Thyroid gland (tissue), 4 donors: Measurements from ENCODE around the gene CHCHD6. TPM values are rescaled to one million over a fixed set of nuclear protein-coding genes. Genes with fewer than 3 reads are reported as not detected.

Experiments
- DNase-seq, 2 donors: peaks; one replicate each; pipeline ENCODE4 v3.0.0-alpha.2; 2019
- H3K27ac ChIP-seq, 3 donors: fragments of 200-600 bp; sonication (generic); 1 replicate in 2 of 3; 2 replicates in 1 of 3; pipeline ENCODE4 v1.5.1; 2016 to 2019; ENCODE audit warnings: mild to moderate bottlenecking in 1 of 3, moderate library complexity in 1 of 3
- H3K27me3 ChIP-seq: fragments of 200-600 bp; sonication (generic); one replicate; pipeline ENCODE4 v1.5.1; 2019
- H3K36me3 ChIP-seq, 2 donors: fragments of 200-600 bp; sonication (generic); one replicate each; pipeline ENCODE4 v1.5.1; 2016 to 2019
- H3K4me1 ChIP-seq, 2 donors: fragments of 200-600 bp; sonication (generic); one replicate each; pipeline ENCODE4 v1.5.1; 2017 to 2019
- H3K4me3 ChIP-seq, 3 donors: fragments of 200-600 bp; sonication (generic); replicated peaks in 1 of 3; 1 replicate in 2 of 3; 2 replicates in 1 of 3; pipeline ENCODE4 v1.5.1; 2016; ENCODE audit warnings: mild to moderate bottlenecking in 1 of 3
- H3K9me3 ChIP-seq: fragments of 200-600 bp; sonication (generic); one replicate; pipeline ENCODE4 v1.5.1; 2017
- CTCF ChIP-seq, 6 experiments: fragments of 200-600 bp in 3 of 6; fragments of 450-650 bp in 3 of 6; sonication (generic) in 3 of 6; IDR thresholded peaks; one replicate each; pipeline ENCODE4 v1.5.1; 2016 to 2019; ENCODE audit warnings: antibody characterized with exemption in 6 of 6, mild to moderate bottlenecking in 2 of 6, inconsistent platforms in 1 of 6, moderate library complexity in 1 of 6
- POLR2A ChIP-seq, 2 donors: fragments of 450-650 bp; IDR thresholded peaks; one replicate each; pipeline ENCODE4 v1.6.1; 2017; ENCODE audit warnings: antibody characterized with exemption in 2 of 2, mild to moderate bottlenecking in 2 of 2, moderate library complexity in 1 of 2
- WGBS, 2 donors: methylation state at CpG; one replicate each; pipeline ENCODE4 v1.1.5; 2017; 5-methylcytosine and 5-hydroxymethylcytosine counted together
- intact Hi-C: fragments of 100-400 bp; cut with DNase I; formaldehyde crosslinking; loops from one replicate; pipeline ENCODE4 v1.15.1; 2023
- total RNA-seq, 4 donors: library from RNA; depleted of rRNA; stranded (reverse); fragments of >200 nt; gene quantifications; one replicate each; pipeline ENCODE4 v1.2.3, GENCODE V29; 2016

The CHCHD6 gene
- total RNA-seq, 4 donors from 2014 or later = 22.9 to 27.8 (median 24.4) TPM

DNA sequence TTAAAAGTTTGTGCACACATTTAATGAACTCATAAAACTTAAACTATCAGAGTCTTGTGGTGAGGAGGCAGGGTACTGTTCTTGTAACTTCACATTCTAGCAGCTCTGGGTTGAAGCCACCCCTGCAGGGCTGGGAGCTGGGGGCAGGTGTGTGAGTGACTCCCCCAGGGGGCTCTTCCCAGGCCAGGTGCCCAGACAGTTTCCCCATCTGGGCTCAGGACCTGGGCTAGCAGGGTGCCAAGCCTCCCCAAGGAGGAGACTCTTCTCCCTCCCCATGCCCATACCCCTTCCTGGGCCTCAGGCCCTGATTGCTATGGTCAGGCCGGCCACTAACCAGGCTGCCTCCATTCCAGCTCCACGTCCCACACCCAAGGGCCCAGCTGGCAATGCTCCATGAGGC, 22.0 kb upstream of the CHCHD6 start:
- H3K36me3 ChIP-seq = no peaks in the 10 kb centered on the region
- peaks cover 10 to 13% of the 10 kb centered on the region in 2 donors for H3K4me1 ChIP-seq

DNA sequence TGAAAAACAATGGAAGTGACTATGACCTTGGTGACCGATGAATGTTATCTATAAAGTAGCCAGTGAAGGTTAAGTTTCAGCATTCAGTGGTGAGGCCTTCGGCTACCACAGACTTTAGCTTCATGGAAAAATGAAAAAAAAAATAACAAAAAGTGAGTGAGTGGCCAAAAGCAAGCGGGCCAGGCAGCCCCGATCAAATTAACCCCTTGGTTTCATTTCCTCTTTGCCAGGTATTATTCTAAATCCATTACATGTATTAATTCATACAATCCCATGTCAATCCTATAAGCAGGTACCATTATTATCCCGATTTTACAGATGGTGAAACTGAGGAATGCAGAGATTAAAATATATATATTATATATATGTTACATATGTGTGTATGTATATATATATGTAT, 21.0 kb upstream of the CHCHD6 start:
- whole genome bisulfite sequencing, 2 donors = 84 to 86% methylated on average over 5 of the region's 5 CpGs
- no peak overlapping the region for H3K27ac ChIP-seq
- H3K4me1 ChIP-seq = peaks cover 10 to 13% of the 10 kb centered on the region in 2 donors
- H3K36me3 ChIP-seq = no peaks in the 10 kb centered on the region
- H3K4me3 ChIP-seq = no peak overlapping the region
- H3K9me3 ChIP-seq = no peaks in the 10 kb centered on the region
- no peak for TF ChIP-seq CTCF (IDR thresholded peaks at IDR 0.05)
- TF ChIP-seq POLR2A (IDR thresholded peaks at IDR 0.05) = no peak
- intact Hi-C loops = loop anchor here (5.0 to 10.0 kb wide), 2 partner anchors 64 to 862 kb away; no protein-coding TSS in a partner anchor
- H3K27me3 ChIP-seq = no peaks in the 10 kb centered on the region
- no peak for DNase-seq

More for the DNA sequence above, 22.0 kb upstream of the CHCHD6 start:
- Histone ChIP-seq H3K9me3 (no peaks in the 10 kb centered on the region), H3K4me3 (no peak overlapping the region), H3K27me3 (no peaks in the 10 kb centered on the region), H3K27ac (no peak overlapping the region)
- intact Hi-C loops = loop anchor here (5.0 to 10.0 kb wide), 2 partner anchors 65 to 863 kb away; no protein-coding TSS in a partner anchor
- no peak for TF ChIP-seq POLR2A (IDR thresholded peaks at IDR 0.05)
- TF ChIP-seq CTCF (IDR thresholded peaks at IDR 0.05) = no peak
- DNase-seq = no peak
- 83 to 88% methylated on average over 2 of the region's 2 CpGs for WGBS, 2 donors

- Histone ChIP-seq H3K4me1 (peaks cover 0 to 4% of the 10 kb centered on the region in 2 donors), H3K27ac (no peak overlapping the region), H3K4me3 (no peak overlapping the region), H3K27me3 (no peaks in the 10 kb centered on the region), H3K36me3 (no peaks in the 10 kb centered on the region), H3K9me3 (no peaks in the 10 kb centered on the region)
- intact Hi-C loops = loop anchor here (5.0 to 10.0 kb wide), 2 partner anchors 63 to 861 kb away; no protein-coding TSS in a partner anchor
- WGBS, 2 donors = 74% methylated on average over 7 of the region's 7 CpGs
- no peak for DNase-seq
- TF ChIP-seq POLR2A (IDR thresholded peaks at IDR 0.05) (no peak), CTCF (IDR thresholded peaks at IDR 0.05) (no peak)
These were observed 19.8 kb upstream of the CHCHD6 start for GRCh38 chr3:126684218-126684751.

DNA sequence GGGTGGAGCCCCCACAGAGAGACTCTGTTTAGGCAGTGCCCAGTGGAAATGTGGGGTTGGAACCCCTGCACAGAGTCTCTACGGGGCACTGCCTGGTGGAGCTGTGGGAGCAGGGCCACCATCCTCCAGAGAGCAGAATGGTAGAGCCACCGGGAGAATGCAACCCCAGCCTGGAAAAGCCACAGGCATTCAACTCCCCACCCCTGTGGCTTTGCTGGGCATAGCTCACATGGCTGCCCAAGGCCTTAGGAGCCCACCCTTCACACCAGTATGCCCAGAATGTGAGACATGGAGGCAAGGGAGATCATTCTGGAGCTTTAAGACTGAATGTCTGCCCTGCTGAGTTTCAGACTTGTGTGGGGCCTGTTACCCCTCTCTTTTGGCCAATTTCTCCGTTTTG, 19.0 kb upstream of the CHCHD6 start:
- no peak overlapping the region for H3K4me3 ChIP-seq
- WGBS, 2 donors = 92 to 97% methylated on average over 2 to 3 of the region's 3 CpGs
- no peaks in the 10 kb centered on the region for H3K4me1 ChIP-seq
- TF ChIP-seq CTCF (IDR thresholded peaks at IDR 0.05) (no peak), POLR2A (IDR thresholded peaks at IDR 0.05) (no peak)
- intact Hi-C loops = loop anchor here (10.0 kb wide), 1 partner anchor 860 kb away; no protein-coding TSS in a partner anchor
- no peaks in the 10 kb centered on the region for H3K27me3 ChIP-seq
- DNase-seq = no peak
- no peaks in the 10 kb centered on the region for H3K9me3 ChIP-seq
- no peaks in the 10 kb centered on the region for H3K36me3 ChIP-seq
- no peak overlapping the region for H3K27ac ChIP-seq

DNA sequence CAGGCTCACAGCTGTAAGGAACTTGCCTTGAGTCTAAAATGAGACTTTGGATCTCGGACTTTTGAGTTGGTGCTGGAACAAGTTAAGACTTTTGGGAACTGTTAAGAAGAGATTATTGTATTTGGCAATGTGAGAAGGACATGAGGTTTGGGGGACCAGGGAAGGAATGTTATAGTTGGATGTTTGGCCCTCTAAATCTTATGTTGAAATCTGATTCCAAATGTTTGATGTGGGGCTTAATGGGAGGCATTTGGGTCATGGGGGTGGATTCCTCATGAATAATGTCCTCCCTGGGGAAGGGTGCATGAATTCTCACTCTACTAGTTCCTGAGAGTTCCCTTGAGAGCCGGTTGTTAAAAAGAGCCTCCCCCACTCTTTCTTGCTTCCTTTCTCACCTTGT, 18.5 kb upstream of the CHCHD6 start:
- intact Hi-C loops = loop anchor here (10.0 kb wide), 1 partner anchor 859 kb away; no protein-coding TSS in a partner anchor
- WGBS, 2 donors = 63 to 75% methylated on average over 2 of the region's 2 CpGs

More for the DNA sequence above, 18.5 kb upstream of the CHCHD6 start:
- H3K4me1 ChIP-seq = no peaks in the 10 kb centered on the region
- no peaks in the 10 kb centered on the region for H3K9me3 ChIP-seq
- H3K4me3 ChIP-seq = no peak overlapping the region
- DNase-seq = no peak
- H3K36me3 ChIP-seq = no peaks in the 10 kb centered on the region
- TF ChIP-seq POLR2A (IDR thresholded peaks at IDR 0.05) (no peak), CTCF (IDR thresholded peaks at IDR 0.05) (no peak)
- H3K27me3 ChIP-seq = no peaks in the 10 kb centered on the region
- no peak overlapping the region for H3K27ac ChIP-seq
